ENCODE measurements around the gene TUBB4A.
"Not testable (repeated sequence)": the region's sequence is repeated elsewhere in the genome, so short reads cannot be mapped to it uniquely, and the experiment has no call there.

TUBB4A gene

GRCh38 chr19:6501740-6502648 is at the start of gene TUBB4A:
Gene TUBB4A, minus strand, starts transcription at chr19:6502309. Its CDS starts 97 bp downstream, at chr19:6502212.
- DNase-seq (ENCODE audit: low read depth in 4 of 4, low spot score in 1 of 4): no peak

DNA sequence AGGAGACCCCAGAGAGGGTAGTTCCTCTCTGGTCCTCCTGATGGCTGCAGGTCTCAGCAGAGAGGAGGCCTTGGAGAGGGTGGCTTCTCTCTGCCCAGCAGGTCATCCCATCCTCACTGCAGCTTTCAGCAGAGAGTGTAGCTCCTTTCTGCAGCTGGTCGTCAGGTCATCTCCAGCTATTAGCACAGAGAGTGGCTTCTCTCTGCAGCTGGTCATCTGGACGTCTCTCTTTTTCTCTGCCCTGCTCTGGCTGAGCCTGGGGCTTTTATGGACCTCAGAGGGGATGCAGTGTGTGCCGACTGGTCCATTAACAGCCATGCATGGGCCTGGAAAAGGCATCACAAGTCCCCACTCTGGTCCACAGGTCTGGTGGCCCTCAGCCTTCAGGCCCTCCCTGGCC is 49.0 kb upstream of the TUBB4A start:
- no peak for DNase-seq (ENCODE audit: low read depth in 4 of 4, low spot score in 1 of 4)

GRCh38 chr19:6550679-6551078 is 48.6 kb upstream of the TUBB4A start:
- not testable (repeated sequence) for DNase-seq (ENCODE audit: low read depth in 4 of 4, low spot score in 1 of 4)

GRCh38 chr19:6543866-6544347 is 41.8 kb upstream of the TUBB4A start:
- DNase-seq (ENCODE audit: low read depth in 4 of 4, low spot score in 1 of 4): no peak

DNA sequence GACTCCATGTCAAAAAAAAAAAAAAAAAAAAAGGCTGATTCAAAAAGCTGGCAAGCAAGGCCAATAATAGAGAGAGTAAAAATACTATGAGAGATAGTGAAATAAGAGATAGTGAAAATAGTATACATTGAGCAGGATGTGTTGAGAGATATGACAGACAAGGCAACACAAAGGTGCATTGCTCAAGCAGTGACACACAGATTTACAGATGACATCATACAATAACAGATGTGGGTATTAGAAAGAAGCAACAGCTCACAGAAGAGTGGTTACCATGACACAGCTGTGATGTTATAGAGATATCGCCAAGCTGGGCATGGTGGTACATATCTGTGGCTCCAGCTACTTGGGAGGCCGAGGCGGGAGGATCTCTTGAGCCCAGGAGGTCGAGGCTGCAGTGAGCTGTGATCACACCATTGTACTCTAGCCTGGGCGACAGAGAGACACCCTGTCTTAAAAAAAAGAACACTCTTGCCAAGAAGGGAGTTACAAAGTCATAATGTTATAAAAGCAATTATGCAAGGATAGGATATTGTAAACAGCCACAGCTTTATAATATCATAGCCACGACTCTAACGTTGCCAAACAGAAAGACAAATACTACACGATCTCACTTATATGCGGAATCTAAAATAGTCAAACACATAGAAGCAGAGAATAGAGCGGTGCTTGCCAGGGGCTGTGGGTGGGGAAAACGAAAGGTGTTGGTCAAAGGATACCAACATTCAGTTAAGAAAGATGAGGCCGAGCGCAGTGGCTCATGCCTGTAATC is 39.0 kb upstream of the TUBB4A start:
- DNase-seq (ENCODE audit: low read depth in 4 of 4, low spot score in 1 of 4): no peak

GRCh38 chr19:6539514-6539913 is 37.4 kb upstream of the TUBB4A start:
- no peak for DNase-seq (ENCODE audit: low read depth in 4 of 4, low spot score in 1 of 4)

DNA sequence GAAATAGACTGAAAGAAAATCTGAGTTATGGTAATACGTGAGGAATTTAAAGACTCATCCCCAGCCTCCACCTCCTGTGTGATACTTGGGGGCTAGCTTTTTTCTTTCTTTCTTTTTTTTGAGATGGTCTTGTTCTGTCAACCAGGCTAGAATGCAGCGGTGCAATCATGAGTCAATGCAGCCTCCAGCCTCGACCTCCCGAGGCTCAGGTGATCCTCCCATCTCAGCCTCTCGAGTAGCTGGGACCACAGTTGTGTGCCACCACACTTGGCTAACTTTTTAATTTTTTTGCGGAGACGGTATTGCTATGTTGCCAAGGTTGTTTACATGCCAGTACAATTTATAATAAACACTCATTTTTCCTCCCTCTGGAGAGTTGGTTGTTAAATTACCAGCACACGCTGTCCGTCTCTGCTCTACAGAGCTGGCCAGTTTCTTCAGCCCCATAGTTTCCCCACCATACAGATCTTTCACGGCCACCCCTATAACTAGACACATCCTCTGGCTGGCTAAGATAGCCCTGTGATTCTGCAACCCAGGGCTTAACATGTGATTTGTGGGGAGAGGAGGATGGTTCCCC is 33.5 kb upstream of the TUBB4A start:
- no peak for DNase-seq (ENCODE audit: low read depth in 4 of 4, low spot score in 1 of 4)

DNA sequence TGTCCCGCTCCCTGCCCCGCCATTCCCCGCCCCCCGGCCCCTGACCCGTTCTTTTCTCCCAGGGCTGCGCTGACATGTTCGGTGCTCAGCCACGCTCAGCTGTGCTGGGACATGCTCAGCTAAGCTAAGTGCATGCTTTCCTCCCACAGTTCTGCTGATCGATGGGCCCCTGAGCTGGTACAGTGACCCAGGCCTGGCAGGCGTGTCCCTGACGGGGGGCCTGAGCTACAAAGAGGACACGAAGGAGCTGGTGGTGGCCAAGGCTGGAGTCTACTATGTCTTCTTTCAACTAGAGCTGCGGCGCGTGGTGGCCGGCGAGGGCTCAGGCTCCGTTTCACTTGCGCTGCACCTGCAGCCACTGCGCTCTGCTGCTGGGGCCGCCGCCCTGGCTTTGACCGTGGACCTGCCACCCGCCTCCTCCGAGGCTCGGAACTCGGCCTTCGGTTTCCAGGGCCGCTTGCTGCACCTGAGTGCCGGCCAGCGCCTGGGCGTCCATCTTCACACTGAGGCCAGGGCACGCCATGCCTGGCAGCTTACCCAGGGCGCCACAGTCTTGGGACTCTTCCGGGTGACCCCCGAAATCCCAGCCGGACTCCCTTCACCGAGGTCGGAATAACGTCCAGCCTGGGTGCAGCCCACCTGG is 32.5 kb upstream of the TUBB4A start:
- DNase-seq (ENCODE audit: low read depth in 4 of 4, low spot score in 1 of 4): no peak

DNA sequence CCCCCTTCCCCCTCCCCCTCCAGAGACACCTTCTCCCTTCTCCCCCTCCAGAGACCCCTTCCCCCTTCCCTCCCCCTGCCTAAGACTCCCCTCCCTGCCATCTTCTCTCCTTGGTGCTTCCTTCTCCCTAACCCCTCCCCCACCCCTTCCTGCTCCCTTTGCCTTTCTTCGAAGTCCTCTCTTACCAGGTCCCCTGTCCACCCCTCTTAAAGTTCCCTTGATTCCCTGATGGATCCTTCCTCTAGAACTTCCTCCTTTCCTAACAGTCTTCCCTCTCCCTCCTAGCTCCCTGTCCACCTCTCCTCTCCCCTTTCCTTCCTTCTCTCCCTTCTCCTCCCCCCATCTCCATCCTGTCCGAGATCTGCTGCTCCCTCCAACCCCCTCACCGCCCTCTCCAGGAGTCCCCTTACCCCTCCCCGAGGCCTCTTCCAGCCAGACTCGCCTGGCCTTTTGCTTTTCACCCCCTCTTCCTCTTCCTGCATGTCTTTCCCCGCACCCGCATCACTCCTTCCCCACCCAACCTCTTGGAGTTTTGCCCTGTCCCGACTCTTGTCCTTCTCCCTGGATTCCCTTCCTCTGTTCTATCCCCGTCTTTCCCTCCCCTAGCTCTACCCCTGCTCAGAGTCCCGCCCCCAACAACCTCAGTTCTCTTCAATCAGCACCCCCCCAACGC is 31.8 kb upstream of the TUBB4A start:
- DNase-seq (ENCODE audit: low read depth in 4 of 4, low spot score in 1 of 4): no peak

DNA sequence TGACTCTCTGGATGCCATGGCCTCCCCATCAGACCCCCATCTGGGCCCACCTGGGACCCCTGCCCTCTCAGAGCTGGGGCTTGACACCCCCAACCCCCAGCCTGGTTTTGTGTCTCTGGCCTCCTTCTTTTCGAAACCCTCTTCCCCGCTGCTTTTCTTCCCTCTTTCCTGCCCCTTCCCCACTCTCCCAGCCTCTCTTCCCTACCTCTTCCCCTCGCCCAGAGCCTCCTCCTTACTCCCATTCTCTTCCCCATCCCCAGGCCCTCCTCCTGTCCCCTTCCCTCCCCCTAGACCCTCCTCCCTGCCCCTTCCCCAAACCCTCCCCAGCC is 30.9 kb upstream of the TUBB4A start:
- no peak for DNase-seq (ENCODE audit: low read depth in 4 of 4, low spot score in 1 of 4)

DNA sequence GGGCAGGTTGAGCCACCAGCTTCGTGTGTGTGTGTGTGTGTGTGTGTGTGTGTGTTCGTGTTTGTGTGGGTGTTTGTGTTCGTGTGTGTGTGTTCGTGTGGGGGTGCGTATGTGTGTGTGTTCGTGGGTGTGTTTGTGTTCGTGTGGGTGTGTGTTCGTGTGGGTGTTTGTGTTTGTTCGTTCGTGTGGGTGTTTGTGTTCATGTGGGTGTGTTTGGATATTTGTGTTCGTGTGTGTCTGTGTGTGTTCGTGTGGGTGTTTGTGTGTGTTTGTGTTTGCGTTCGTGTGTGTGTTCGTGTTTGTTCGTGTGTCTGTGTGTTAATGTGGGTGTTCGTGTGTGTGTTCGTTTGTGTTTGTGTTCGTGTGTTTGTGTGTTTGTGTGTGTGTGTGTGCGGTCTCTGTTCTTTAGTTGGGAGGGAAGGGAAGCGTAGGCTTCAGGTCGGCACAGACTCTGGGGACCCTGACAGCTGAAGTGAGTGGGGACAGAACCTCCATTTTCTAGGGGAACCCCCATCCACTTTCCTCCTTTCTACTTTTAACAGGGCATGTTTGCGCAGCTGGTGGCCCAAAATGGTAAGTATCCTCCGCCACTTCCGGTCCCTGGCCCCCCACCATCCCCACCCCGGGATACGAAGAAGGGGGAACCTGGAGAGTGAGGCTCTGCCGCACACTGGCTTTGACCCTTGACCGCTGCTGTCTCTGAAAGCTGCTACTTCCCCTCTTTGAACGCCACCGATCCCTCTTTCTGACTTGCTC is 30.3 kb upstream of the TUBB4A start:
- no peak for DNase-seq (ENCODE audit: low read depth in 4 of 4, low spot score in 1 of 4)

GRCh38 chr19:6531956-6532243 is 29.8 kb upstream of the TUBB4A start:
- no peak for DNase-seq (ENCODE audit: low read depth in 4 of 4, low spot score in 1 of 4)

GRCh38 chr19:6531163-6531955 is 29.2 kb upstream of the TUBB4A start:
- no peak for DNase-seq (ENCODE audit: low read depth in 4 of 4, low spot score in 1 of 4)

- peak; percentile 61 to 85 (median 76) for DNase-seq (ENCODE audit: low read depth in 4 of 4, low spot score in 1 of 4)
Measured at GRCh38 chr19:6530386-6531162, 28.5 kb upstream of the TUBB4A start, which contains the start of gene TNFSF9. Gene TNFSF9, plus strand, starts transcription at chr19:6531026. Its CDS starts 11 bp downstream, at chr19:6531037.

DNA sequence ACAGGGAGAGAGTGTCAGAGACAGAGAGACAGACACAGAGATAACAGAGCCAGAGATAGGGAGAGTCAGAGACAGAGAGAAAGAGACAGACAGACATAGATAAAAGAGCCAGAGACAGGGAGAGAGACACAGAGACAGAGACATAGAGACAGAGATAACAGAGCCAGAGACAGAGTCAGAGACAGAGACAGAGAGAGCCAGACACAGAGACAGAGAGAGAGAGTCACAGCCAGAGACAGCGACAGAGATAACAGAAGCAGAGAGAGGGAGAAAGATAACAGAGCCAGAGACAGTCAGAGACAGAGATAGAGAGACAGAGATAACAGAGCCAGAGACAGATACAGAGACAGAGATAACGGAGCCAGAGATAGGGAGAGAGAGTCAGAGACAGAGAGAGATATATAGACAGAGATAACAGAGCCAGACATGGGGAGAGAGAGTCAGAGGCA is 27.9 kb upstream of the TUBB4A start:
- no peak for DNase-seq (ENCODE audit: low read depth in 4 of 4, low spot score in 1 of 4)

- no peak for DNase-seq (ENCODE audit: low read depth in 4 of 4, low spot score in 1 of 4)
Measured at GRCh38 chr19:6529351-6529750, 27.2 kb upstream of the TUBB4A start.

- DNase-seq (ENCODE audit: low read depth in 4 of 4, low spot score in 1 of 4): no peak
Measured at GRCh38 chr19:6528544-6529121, 26.5 kb upstream of the TUBB4A start.

DNA sequence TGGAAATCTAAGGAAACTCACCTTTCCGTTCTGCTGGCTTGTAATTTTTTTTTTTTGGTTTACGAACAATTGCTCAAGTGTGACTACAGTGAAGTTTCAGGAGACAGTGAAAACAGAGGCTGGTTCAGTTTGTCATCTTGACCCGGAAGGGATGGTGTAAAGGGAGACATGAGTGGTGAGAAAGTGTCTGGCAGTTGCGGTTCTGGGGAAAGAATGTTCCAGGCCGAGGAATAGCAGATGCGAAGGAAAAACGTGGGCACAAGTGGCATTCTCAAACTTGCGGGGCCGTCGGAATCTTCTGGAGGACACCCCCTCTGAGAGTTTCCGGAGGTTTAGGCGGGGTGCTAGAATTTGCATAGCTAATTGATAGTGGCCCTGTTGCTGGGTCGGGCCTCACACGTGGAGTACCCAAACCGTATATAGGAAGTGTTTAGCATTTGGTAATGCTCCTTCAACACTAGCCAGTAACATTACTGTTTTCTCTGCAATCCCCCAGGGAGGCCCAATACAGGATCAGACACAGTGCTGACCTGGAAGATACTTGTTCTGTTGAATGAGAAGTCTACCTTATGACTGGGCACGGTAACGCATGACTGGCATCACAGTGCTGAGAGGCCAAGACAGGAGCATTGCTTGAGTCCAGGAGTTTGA is 25.9 kb upstream of the TUBB4A start:
- no peak for DNase-seq (ENCODE audit: low read depth in 4 of 4, low spot score in 1 of 4)
